Astrocyte (in vitro differentiated cells and primary cell): ENCODE measurements around the gene NAV3. TPM values are rescaled to one million over a fixed set of nuclear protein-coding genes. Genes with fewer than 3 reads are reported as not detected.
A peak's percentile ranks its signal among the peaks of the same experiment; 100 is the strongest.

Experiments used
- DNase-seq: peaks from one replicate; pipeline ENCODE4 v3.0.0-alpha.2; 2010; ENCODE audit warnings: low read depth
- FAIRE-seq: peaks from 2 replicates; lab custom pipeline; 2011; peaks lifted over from hg19 to GRCh38; lab: Jason Lieb, UNC
- H2AFZ ChIP-seq: 2 replicates; pipeline ENCODE4 v1.6.0; 2012; ENCODE audit warnings: low read depth, low read length, inconsistent platforms
- H3K27ac ChIP-seq: 2 replicates; pipeline ENCODE4 v1.5.1; 2011; ENCODE audit warnings: low read depth, low read length, inconsistent platforms
- H3K27me3 ChIP-seq: 2 replicates; pipeline ENCODE4 v1.6.0; 2011; ENCODE audit warnings: low read length, inconsistent platforms; ENCODE audit not compliant: insufficient read depth
- H3K36me3 ChIP-seq: 2 replicates; pipeline ENCODE4 v1.5.1; 2011; ENCODE audit warnings: low read length, inconsistent platforms; ENCODE audit not compliant: insufficient read depth
- H3K4me1 ChIP-seq: 2 replicates; pipeline ENCODE4 v1.5.1; 2011; ENCODE audit warnings: low read length, inconsistent platforms; ENCODE audit not compliant: insufficient read depth
- H3K4me2 ChIP-seq: 2 replicates; pipeline ENCODE4 v1.6.0; 2012; ENCODE audit warnings: low read length, inconsistent platforms
- H3K4me3 ChIP-seq: 2 replicates; pipeline ENCODE4 v1.5.1; 2011; ENCODE audit warnings: low read depth, mild to moderate bottlenecking, low read length, inconsistent platforms; ENCODE audit not compliant: insufficient read depth
- H3K79me2 ChIP-seq: 2 replicates; pipeline ENCODE4 v1.6.0; 2012; ENCODE audit warnings: mild to moderate bottlenecking, low read length, inconsistent platforms; ENCODE audit not compliant: insufficient read depth
- H3K9ac ChIP-seq: 2 replicates; pipeline ENCODE4 v1.6.0; 2012; ENCODE audit warnings: mild to moderate bottlenecking, low read length, inconsistent platforms
- H3K9me3 ChIP-seq: 2 replicates; pipeline ENCODE4 v1.5.1; 2012; ENCODE audit warnings: low read depth, mild to moderate bottlenecking, low read length, inconsistent platforms; ENCODE audit not compliant: insufficient read depth
- H4K20me1 ChIP-seq: 2 replicates; pipeline ENCODE4 v1.6.0; 2012; ENCODE audit warnings: low read length, inconsistent platforms; ENCODE audit not compliant: insufficient read depth
- H3K27ac Mint-ChIP-seq: one replicate; pipeline ENCODE4 v1.8.0; 2021; ENCODE audit warnings: mild to moderate bottlenecking, mixed read lengths; ENCODE audit not compliant: unreplicated experiment
- H3K27me3 Mint-ChIP-seq: one replicate; pipeline ENCODE4 v1.8.0; 2021; ENCODE audit warnings: low read depth, mixed read lengths; ENCODE audit not compliant: unreplicated experiment
- H3K36me3 Mint-ChIP-seq: one replicate; pipeline ENCODE4 v1.8.0; 2021; ENCODE audit warnings: low read depth, mixed read lengths; ENCODE audit not compliant: unreplicated experiment
- H3K4me1 Mint-ChIP-seq: one replicate; pipeline ENCODE4 v1.8.0; 2021; ENCODE audit warnings: low read depth, mixed read lengths; ENCODE audit not compliant: unreplicated experiment
- H3K4me3 Mint-ChIP-seq: one replicate; pipeline ENCODE4 v1.8.0; 2021; ENCODE audit warnings: mild to moderate bottlenecking, moderate library complexity, mixed read lengths; ENCODE audit not compliant: unreplicated experiment
- H3K9me3 Mint-ChIP-seq: one replicate; pipeline ENCODE4 v1.8.0; 2021; ENCODE audit warnings: mild to moderate bottlenecking, mixed read lengths; ENCODE audit not compliant: unreplicated experiment
- EZH2 ChIP-seq: IDR thresholded peaks from 2 replicates; pipeline ENCODE4 v1.6.1; 2012; ENCODE audit warnings: mild to moderate bottlenecking, low read length, inconsistent platforms; ENCODE audit not compliant: insufficient read depth
- total RNA-seq: library from RNA; stranded (reverse); gene quantifications from 2 replicates; pipeline ENCODE4 v1.2.1, GENCODE V29; 2021
- TF ChIP-seq, protein P1 (sequence below): IDR thresholded peaks from 2 replicates; pipeline ENCODE4 v1.5.1; 2011; ENCODE audit warnings: low read depth, mild to moderate bottlenecking, inconsistent platforms, low read length, moderate library complexity; ENCODE audit not compliant: insufficient read depth

NAV3 gene
- total RNA-seq, 1 donor from 2014 or later = 24.1 TPM

GRCh38 chr12:77965790-77966189 is 135.1 kb downstream of the NAV3 start:
- no peaks in the 10 kb centered on the region for H3K9me3 Mint-ChIP-seq
- peaks cover 7% of the 10 kb centered on the region for H3K79me2 ChIP-seq
- no peak overlapping the region for H3K9ac ChIP-seq
- peak; percentile 75 for DNase-seq
- no peak overlapping the region for H2AFZ ChIP-seq
- H3K4me1 ChIP-seq = no peaks in the 10 kb centered on the region
- H4K20me1 ChIP-seq = no peaks in the 10 kb centered on the region
- no peak overlapping the region for H3K4me3 ChIP-seq
- H3K4me3 Mint-ChIP-seq = no peak overlapping the region
- H3K27ac Mint-ChIP-seq = no peak overlapping the region
- no peak overlapping the region for H3K4me2 ChIP-seq
- peaks cover 2% of the 10 kb centered on the region for H3K36me3 Mint-ChIP-seq
- H3K4me1 Mint-ChIP-seq = no peaks in the 10 kb centered on the region
- H3K27me3 ChIP-seq = no peaks in the 10 kb centered on the region
- H3K27me3 Mint-ChIP-seq = no peaks in the 10 kb centered on the region
- peaks cover 9% of the 10 kb centered on the region for H3K36me3 ChIP-seq
- FAIRE-seq = peak; percentile 34
- TF ChIP-seq, protein P1, sequence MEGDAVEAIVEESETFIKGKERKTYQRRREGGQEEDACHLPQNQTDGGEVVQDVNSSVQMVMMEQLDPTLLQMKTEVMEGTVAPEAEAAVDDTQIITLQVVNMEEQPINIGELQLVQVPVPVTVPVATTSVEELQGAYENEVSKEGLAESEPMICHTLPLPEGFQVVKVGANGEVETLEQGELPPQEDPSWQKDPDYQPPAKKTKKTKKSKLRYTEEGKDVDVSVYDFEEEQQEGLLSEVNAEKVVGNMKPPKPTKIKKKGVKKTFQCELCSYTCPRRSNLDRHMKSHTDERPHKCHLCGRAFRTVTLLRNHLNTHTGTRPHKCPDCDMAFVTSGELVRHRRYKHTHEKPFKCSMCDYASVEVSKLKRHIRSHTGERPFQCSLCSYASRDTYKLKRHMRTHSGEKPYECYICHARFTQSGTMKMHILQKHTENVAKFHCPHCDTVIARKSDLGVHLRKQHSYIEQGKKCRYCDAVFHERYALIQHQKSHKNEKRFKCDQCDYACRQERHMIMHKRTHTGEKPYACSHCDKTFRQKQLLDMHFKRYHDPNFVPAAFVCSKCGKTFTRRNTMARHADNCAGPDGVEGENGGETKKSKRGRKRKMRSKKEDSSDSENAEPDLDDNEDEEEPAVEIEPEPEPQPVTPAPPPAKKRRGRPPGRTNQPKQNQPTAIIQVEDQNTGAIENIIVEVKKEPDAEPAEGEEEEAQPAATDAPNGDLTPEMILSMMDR = no peak
- no peak for TF ChIP-seq EZH2
- H3K27ac ChIP-seq = no peak overlapping the region
- no peaks in the 10 kb centered on the region for H3K9me3 ChIP-seq

DNA sequence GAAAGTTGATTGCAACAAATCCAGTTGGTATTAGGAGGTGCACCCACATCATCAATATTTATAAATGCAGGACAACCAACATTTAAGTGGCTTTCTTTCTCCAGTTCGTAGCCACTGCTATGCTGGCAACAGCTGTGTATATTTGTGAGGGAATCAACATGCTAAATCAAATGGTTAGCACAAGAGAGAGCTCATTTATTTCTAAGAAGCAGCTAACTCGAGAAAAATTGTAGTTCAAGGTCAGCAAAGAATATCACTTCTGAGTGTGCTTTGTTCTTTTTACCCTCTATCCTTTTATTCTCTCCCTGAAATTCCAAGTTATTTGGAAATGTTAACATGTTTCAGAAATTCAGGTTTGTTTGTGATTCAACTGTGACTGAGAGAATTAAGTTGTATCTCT is 137.3 kb downstream of the NAV3 start:
- H2AFZ ChIP-seq = no peak overlapping the region
- H4K20me1 ChIP-seq = no peaks in the 10 kb centered on the region
- H3K27me3 Mint-ChIP-seq = no peaks in the 10 kb centered on the region
- peaks cover 2% of the 10 kb centered on the region for H3K36me3 Mint-ChIP-seq
- no peaks in the 10 kb centered on the region for H3K79me2 ChIP-seq
- H3K27ac ChIP-seq = no peak overlapping the region
- no peaks in the 10 kb centered on the region for H3K9me3 ChIP-seq
- H3K27me3 ChIP-seq = no peaks in the 10 kb centered on the region
- H3K36me3 ChIP-seq = peaks cover 11% of the 10 kb centered on the region
- no peaks in the 10 kb centered on the region for H3K4me1 Mint-ChIP-seq
- TF ChIP-seq, protein P1 = no peak
- TF ChIP-seq EZH2 = no peak
- H3K4me3 Mint-ChIP-seq = no peak overlapping the region
- no peak overlapping the region for H3K4me2 ChIP-seq
- H3K27ac Mint-ChIP-seq = no peak overlapping the region
- H3K9ac ChIP-seq = no peak overlapping the region
- H3K9me3 Mint-ChIP-seq = no peaks in the 10 kb centered on the region
- FAIRE-seq (no peak), DNase-seq (no peak)
- H3K4me1 ChIP-seq = no peaks in the 10 kb centered on the region
- H3K4me3 ChIP-seq = no peak overlapping the region

- H4K20me1 ChIP-seq = no peaks in the 10 kb centered on the region
- Mint-ChIP-seq H3K36me3 (peaks cover 2% of the 10 kb centered on the region), H3K4me1 (no peaks in the 10 kb centered on the region), H3K4me3 (no peak overlapping the region), H3K9me3 (no peaks in the 10 kb centered on the region), H3K27ac (no peak overlapping the region), H3K27me3 (no peaks in the 10 kb centered on the region)
- no peak overlapping the region for H3K4me3 ChIP-seq
- H3K4me2 ChIP-seq = no peak overlapping the region
- no peak overlapping the region for H3K27ac ChIP-seq
- FAIRE-seq = no peak
- H3K9me3 ChIP-seq = no peaks in the 10 kb centered on the region
- H3K36me3 ChIP-seq = peaks cover 11% of the 10 kb centered on the region
- no peak overlapping the region for H2AFZ ChIP-seq
- no peak overlapping the region for H3K9ac ChIP-seq
- DNase-seq = no peak
- no peaks in the 10 kb centered on the region for H3K27me3 ChIP-seq
- no peaks in the 10 kb centered on the region for H3K4me1 ChIP-seq
- TF ChIP-seq EZH2 = no peak
- no peaks in the 10 kb centered on the region for H3K79me2 ChIP-seq
These were observed 137.9 kb downstream of the NAV3 start for GRCh38 chr12:77968571-77968970.
